ENCODE measurements around the gene ATOH8.

ATOH8 gene

GRCh38 chr2:85727798-85728197 lies 26.0 kb upstream of the ATOH8 start:
- no peak for TF ChIP-seq CTCF (IDR thresholded peaks at IDR 0.05; ENCODE audit: insufficient read depth, low read length, missing control alignments)
- DNase-seq (ENCODE audit: low read depth, low spot score), result no peak
- H3K4me3 ChIP-seq (ENCODE audit: low read depth, low read length), result no peak overlapping the region
- ChIA-PET CTCF (interaction anchor here (1.1 to 25.5 kb wide), 7 partner anchors 9 to 352 kb away, joined by 7 to 915 read pairs (median 9); no protein-coding TSS in a partner anchor), POLR2A (no interaction called here)

GRCh38 chr2:85728342-85728741 lies 25.4 kb upstream of the ATOH8 start:
- ChIA-PET CTCF (interaction anchor here (0.7 to 2.5 kb wide), 49 partner anchors 10 to 367 kb away, joined by 3 to 348 read pairs (median 5); partner anchors contain the start of gene ATOH8), POLR2A (interaction anchor here (1.0 to 1.3 kb wide), 4 partner anchors 14 to 86 kb away, joined by 3 to 6 read pairs (median 4); no protein-coding TSS in a partner anchor)
- H3K4me3 ChIP-seq (ENCODE audit: low read depth, low read length), result no peak overlapping the region
- DNase-seq (ENCODE audit: low read depth, low spot score), result no peak
- TF ChIP-seq CTCF (IDR thresholded peaks at IDR 0.05; ENCODE audit: insufficient read depth, low read length, missing control alignments), result no peak

- ChIA-PET CTCF (interaction anchor here (0.7 to 2.5 kb wide), 53 partner anchors 11 to 366 kb away, joined by 3 to 348 read pairs (median 5); partner anchors contain the start of gene ATOH8), POLR2A (interaction anchor here (1.0 to 1.3 kb wide), 4 partner anchors 13 to 85 kb away, joined by 3 to 6 read pairs (median 4); no protein-coding TSS in a partner anchor)
- no peak overlapping the region for H3K4me3 ChIP-seq (ENCODE audit: low read depth, low read length)
- peak; percentile 98 for TF ChIP-seq CTCF (IDR thresholded peaks at IDR 0.05; ENCODE audit: insufficient read depth, low read length, missing control alignments)
- no peak for DNase-seq (ENCODE audit: low read depth, low spot score)
Measured at GRCh38 chr2:85728883-85729824, 24.6 kb upstream of the ATOH8 start.

GRCh38 chr2:85729825-85730510 lies 23.8 kb upstream of the ATOH8 start:
- DNase-seq (ENCODE audit: low read depth, low spot score), result no peak
- POLR2A ChIA-PET, result no interaction called here
- CTCF ChIA-PET, result interaction anchor here (0.8 to 2.5 kb wide), 23 partner anchors 11 to 350 kb away, joined by 3 to 348 read pairs (median 9); partner anchors contain the start of gene ATOH8
- H3K4me3 ChIP-seq (ENCODE audit: low read depth, low read length), result no peak overlapping the region
- no peak for TF ChIP-seq CTCF (IDR thresholded peaks at IDR 0.05; ENCODE audit: insufficient read depth, low read length, missing control alignments)

- CTCF ChIA-PET, result interaction anchor here (1.1 to 23.8 kb wide), 10 partner anchors 10 to 349 kb away, joined by 3 to 643 read pairs (median 18); partner anchors contain the start of gene ATOH8
- TF ChIP-seq CTCF (IDR thresholded peaks at IDR 0.05; ENCODE audit: insufficient read depth, low read length, missing control alignments), result no peak
- DNase-seq (ENCODE audit: low read depth, low spot score), result no peak
- no peak overlapping the region for H3K4me3 ChIP-seq (ENCODE audit: low read depth, low read length)
- POLR2A ChIA-PET, result no interaction called here
Measured at GRCh38 chr2:85730686-85731230, 23.0 kb upstream of the ATOH8 start.

All from AG04449 (cell line).